Chondrocyte (in vitro differentiated cells): ENCODE measurements around the gene PI16. TPM values are rescaled to one million over a fixed set of nuclear protein-coding genes. Genes with fewer than 3 reads are reported as not detected.

ENCODE experiments used
- DNase-seq: peaks from one replicate; pipeline ENCODE4 v3.0.0; 2021; ENCODE audit warnings: mixed read lengths, low spot score
- H3K27ac Mint-ChIP-seq: one replicate; pipeline ENCODE4 v1.8.0; 2021; ENCODE audit warnings: mild to moderate bottlenecking, moderate library complexity, mixed read lengths; ENCODE audit not compliant: unreplicated experiment
- H3K27me3 Mint-ChIP-seq: 2 replicates; pipeline ENCODE4 v1.8.0; 2021; ENCODE audit warnings: low read depth, mixed read lengths
- H3K36me3 Mint-ChIP-seq: 2 replicates; pipeline ENCODE4 v1.8.0; 2021; ENCODE audit warnings: low read depth, mixed read lengths
- H3K4me1 Mint-ChIP-seq: 2 replicates; pipeline ENCODE4 v1.8.0; 2021; ENCODE audit warnings: low read depth, mild to moderate bottlenecking, mixed read lengths
- H3K4me3 Mint-ChIP-seq: one replicate; pipeline ENCODE4 v1.8.0; 2021; ENCODE audit warnings: mild to moderate bottlenecking, moderate library complexity, mixed read lengths; ENCODE audit not compliant: unreplicated experiment
- H3K9me3 Mint-ChIP-seq: 2 replicates; pipeline ENCODE4 v1.8.0; 2021; ENCODE audit warnings: low read depth, mixed read lengths
- long read RNA-seq: library from polyadenylated mRNA; stranded (forward); transcript quantifications from one replicate; pipeline ENCODE4 v2.0.0, GENCODE V29; 2021
- total RNA-seq: library from RNA; stranded (reverse); gene quantifications from 3 replicates; pipeline ENCODE4 v1.2.1, GENCODE V29; 2021
- TF ChIP-seq, protein P1 (sequence below): fragments of 200-600 bp; sonication (generic); IDR thresholded peaks from 2 replicates; pipeline ENCODE4 v1.5.0; 2021; ENCODE audit warnings: antibody characterized with exemption, mild to moderate bottlenecking, moderate library complexity

PI16 gene, protein sequence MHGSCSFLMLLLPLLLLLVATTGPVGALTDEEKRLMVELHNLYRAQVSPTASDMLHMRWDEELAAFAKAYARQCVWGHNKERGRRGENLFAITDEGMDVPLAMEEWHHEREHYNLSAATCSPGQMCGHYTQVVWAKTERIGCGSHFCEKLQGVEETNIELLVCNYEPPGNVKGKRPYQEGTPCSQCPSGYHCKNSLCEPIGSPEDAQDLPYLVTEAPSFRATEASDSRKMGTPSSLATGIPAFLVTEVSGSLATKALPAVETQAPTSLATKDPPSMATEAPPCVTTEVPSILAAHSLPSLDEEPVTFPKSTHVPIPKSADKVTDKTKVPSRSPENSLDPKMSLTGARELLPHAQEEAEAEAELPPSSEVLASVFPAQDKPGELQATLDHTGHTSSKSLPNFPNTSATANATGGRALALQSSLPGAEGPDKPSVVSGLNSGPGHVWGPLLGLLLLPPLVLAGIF
- total RNA-seq = 0.15 TPM in 1 of 3 replicates, not detected in the others
- long read RNA-seq = 0 reads

DNA sequence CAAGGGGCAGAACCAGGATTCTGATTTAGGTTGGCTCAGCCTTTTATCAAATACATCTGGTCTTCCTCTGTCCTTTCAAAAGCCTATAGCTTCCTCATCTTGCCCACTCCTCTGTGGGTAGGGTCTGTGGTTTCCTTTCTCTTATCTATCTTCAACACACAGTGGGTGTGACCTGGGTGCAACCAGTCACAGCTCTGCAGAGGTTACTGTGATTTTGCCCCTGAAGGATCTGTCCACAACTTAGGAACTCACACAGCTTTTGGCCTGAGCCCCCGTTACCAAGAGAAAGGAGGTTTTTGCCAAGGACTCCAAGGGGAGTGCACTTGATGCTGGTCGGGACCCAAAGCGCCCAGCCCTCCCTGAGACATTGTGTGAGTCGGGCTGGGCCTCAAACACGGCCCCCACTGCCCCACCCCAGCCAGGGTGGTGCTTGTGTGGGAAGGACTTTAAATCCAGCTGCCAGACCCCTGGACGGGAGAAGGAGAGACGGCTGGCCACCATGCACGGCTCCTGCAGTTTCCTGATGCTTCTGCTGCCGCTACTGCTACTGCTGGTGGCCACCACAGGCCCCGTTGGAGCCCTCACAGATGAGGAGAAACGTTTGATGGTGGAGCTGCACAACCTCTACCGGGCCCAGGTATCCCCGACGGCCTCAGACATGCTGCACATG lies at the start of gene PI16:
Gene PI16, plus strand, starts transcription at position 477 of the 670 bp plus-strand sequence. Its CDS starts 23 bp downstream, at position 500.
- no peaks in the 10 kb centered on the region for H3K9me3 Mint-ChIP-seq
- DNase-seq = peak; percentile 82
- H3K4me1 Mint-ChIP-seq = peaks cover 8% of the 10 kb centered on the region
- H3K27ac Mint-ChIP-seq = no peak within 1 kb of the TSS
- no peaks in the 10 kb centered on the region for H3K36me3 Mint-ChIP-seq
- no peaks in the 10 kb centered on the region for H3K27me3 Mint-ChIP-seq
- no peak within 1 kb of the TSS for H3K4me3 Mint-ChIP-seq
- TF ChIP-seq, protein P1, sequence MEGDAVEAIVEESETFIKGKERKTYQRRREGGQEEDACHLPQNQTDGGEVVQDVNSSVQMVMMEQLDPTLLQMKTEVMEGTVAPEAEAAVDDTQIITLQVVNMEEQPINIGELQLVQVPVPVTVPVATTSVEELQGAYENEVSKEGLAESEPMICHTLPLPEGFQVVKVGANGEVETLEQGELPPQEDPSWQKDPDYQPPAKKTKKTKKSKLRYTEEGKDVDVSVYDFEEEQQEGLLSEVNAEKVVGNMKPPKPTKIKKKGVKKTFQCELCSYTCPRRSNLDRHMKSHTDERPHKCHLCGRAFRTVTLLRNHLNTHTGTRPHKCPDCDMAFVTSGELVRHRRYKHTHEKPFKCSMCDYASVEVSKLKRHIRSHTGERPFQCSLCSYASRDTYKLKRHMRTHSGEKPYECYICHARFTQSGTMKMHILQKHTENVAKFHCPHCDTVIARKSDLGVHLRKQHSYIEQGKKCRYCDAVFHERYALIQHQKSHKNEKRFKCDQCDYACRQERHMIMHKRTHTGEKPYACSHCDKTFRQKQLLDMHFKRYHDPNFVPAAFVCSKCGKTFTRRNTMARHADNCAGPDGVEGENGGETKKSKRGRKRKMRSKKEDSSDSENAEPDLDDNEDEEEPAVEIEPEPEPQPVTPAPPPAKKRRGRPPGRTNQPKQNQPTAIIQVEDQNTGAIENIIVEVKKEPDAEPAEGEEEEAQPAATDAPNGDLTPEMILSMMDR = no peak

DNA sequence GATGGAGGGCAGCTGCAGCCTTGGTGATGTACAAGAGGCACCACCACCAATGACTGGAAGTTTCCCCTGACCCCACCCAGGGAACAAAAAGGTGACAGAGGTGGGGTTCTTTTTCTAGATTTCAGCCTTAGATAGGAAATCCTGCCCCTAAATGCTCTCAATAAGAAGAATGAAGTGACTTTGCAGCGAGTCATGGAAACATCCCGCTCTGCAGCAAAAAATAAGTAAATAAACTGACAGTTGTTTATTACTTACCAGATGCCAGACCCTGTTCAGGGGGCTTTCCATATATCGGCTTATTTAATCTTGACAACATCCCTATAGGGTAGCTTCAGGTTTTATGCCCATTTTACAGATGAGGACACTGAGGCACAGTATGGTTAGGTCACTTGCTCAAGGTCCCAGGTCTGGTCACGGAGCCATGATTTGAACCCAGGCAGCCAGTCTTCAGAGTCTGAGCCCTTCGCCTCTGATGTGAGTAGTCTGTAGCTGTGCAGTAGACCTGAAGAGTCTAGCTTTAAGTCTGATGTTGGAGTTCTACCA lies 49.6 kb upstream of the PI16 start:
- Mint-ChIP-seq H3K36me3 (peaks cover 16% of the 10 kb centered on the region), H3K4me1 (peaks cover 35% of the 10 kb centered on the region), H3K4me3 (no peak overlapping the region), H3K9me3 (no peaks in the 10 kb centered on the region), H3K27me3 (no peaks in the 10 kb centered on the region), H3K27ac (no peak overlapping the region)
- TF ChIP-seq, protein P1 = no peak
- DNase-seq = no peak

DNA sequence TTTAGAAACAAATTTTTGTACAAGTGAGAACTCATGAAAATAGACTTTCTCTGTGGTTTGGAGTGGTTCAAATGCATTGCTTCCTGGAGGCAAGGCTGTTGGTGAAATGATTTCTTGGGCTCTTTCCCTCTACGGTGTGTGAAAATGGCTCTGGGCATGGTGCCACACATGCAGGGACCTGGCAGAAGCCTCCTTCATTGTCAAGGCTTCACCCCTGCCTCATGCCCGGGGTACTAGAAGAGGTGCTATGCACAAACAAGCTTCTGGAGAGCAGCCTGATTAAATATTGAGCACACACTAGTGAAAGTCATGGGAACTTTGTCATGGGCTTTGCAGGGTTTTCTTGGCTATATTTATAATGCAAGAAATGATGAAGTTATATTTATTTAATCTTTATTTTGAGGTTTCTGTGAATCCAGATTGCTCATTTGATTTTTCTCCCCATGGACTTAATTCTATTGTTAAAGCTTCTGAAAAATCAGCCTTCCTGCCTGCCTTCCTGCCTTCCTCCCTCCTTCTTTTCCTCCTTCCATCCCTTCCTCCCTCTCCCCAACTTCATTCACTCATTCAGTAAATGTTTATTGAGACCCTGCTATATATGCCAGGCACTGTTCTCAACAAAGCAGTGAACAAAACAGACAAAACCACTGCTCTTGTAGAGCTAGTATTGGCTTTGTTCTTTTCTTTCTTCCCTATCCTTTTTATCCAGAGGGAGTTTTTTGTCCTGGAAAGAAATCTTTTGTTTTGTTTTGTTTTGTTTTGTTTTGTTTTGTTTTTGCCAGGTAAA lies 47.8 kb upstream of the PI16 start:
- Mint-ChIP-seq H3K9me3 (no peaks in the 10 kb centered on the region), H3K27ac (peak overlapping the region; percentile 90), H3K4me1 (peaks cover 38% of the 10 kb centered on the region), H3K36me3 (peaks cover 19% of the 10 kb centered on the region), H3K4me3 (no peak overlapping the region), H3K27me3 (no peaks in the 10 kb centered on the region)
- TF ChIP-seq, protein P1 = no peak
- no peak for DNase-seq

DNA sequence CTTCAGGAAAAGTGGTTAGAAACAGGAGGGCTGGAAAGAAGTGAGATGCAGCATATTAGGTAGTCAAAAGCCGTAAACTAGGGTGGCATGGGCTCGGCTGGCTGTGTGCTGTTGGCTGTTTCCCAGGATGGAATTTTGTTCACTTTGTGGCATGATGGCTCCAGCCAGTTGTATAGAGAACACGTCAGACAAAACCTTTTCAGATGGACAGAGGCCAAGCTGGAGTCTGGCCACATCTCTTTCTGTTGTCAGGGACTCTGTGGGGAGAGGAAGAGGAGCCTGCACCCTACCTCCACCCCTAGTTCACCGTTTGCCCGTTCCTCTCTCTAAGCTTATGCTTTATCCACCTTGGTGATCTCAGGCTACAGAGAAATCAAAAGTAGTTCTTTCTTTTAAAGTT lies 46.8 kb upstream of the PI16 start:
- DNase-seq = no peak
- Mint-ChIP-seq H3K9me3 (no peaks in the 10 kb centered on the region), H3K36me3 (peaks cover 16% of the 10 kb centered on the region), H3K4me3 (peak overlapping the region; percentile 16), H3K27ac (peak overlapping the region; percentile 90), H3K4me1 (peaks cover 48% of the 10 kb centered on the region), H3K27me3 (no peaks in the 10 kb centered on the region)
- TF ChIP-seq, protein P1 = no peak
